Suppressor macrophage (primary cell): Measurements from ENCODE around the gene ARHGAP12.
"Not testable (repeated sequence)": the region's sequence is repeated elsewhere in the genome, so short reads cannot be mapped to it uniquely, and the experiment has no call there.

Source experiments
- DNase-seq, 4 experiments: peaks; one replicate each; pipeline ENCODE4 v3.0.0-alpha.2; 2020 to 2022

ARHGAP12 gene

GRCh38 chr10:31923389-31923788, 5.2 kb downstream of the ARHGAP12 start:
- DNase-seq = no peak

GRCh38 chr10:31921031-31921430, 7.6 kb downstream of the ARHGAP12 start:
- DNase-seq = no peak

- no peak for DNase-seq
Observed at GRCh38 chr10:31920538-31920937, 8.1 kb downstream of the ARHGAP12 start.

- DNase-seq = peak in 2 of 4 experiments; percentile 19 to 44
Observed at GRCh38 chr10:31918671-31919409, 9.8 kb downstream of the ARHGAP12 start.

DNA sequence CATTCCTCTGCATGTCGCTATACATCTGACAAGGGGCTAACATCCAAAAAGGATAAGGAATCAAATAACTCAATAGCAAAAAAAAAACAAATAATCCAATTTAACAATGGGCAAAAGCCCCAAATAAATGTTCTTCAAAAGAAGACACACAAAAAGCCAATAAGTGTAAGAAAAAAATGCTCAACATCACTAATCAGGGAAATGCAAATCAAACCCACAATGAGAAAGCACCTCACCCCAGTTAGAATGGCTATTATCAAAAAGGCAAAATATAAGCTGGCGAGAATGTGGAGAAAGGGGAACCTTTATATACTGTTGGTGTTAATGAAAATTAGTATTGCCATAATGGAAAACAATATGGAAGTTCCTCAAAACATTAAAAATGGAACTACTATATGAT, 14.3 kb downstream of the ARHGAP12 start:
- DNase-seq = peak in 2 of 4 experiments; percentile 16 to 23

DNA sequence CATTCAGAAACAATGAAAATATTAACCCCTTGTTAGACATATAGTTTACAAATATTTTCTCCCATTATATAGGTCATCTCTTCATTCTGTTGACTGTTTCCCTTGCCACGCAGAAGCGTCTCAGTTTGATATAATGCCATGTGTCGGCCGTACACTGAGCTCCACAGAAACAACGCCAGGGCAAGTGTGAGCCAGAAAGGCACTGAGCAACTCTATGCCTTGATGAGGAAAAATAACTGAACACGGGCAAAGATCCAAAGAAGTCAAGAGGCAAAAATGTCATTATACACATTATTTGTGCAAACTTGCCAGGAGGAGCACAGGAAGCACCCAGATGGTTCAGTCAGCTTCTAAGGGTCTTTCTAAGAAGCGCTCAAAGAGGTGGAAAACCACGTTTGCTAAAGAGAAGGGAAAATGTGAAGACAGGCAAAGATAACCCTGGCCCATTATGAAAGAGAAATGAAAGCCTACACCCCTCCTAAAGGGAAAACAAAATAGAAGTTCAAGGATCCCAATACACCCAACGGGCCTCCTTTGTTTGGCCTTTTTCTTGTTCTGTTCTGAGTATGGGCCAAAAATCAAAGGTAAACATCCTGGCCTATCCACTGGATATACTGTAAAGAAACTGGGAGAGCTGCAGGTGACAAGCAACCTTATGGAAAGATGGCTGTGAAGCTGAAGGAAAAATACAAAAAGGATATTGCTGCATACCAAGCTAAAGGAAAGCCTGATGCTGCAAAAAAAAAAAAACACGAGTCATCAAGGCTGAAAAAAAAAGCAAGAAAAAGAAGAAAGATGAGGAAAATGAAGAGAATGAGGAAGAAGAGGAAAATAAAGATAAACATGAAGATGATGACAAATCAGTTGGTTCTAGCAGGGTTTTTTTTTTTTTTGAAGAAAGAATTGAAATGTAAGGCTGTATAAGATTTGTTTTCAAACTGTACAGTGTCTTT, 15.5 kb downstream of the ARHGAP12 start:
- no peak for DNase-seq

DNA sequence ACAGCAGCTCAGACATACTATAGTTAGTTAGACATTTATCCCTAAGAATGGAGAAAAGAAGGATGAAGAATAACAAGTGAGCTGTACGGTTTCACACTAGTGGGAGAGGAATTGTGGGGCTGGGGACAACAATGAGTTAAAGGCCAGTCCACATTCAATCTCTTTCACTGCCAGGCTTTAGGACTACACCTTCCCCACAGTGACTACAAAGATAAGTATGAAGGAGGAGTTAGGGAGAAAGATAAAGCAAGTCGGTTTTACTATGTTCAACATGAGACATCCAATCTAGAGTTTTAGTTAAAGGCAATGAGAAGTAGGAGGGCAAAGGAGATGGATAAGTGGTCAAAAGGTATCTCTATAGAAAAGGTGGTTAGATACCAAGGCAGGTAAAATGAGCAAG, 16.3 kb downstream of the ARHGAP12 start:
- no peak for DNase-seq

- no peak for DNase-seq
Observed at GRCh38 chr10:31910016-31910415, 18.6 kb downstream of the ARHGAP12 start.

GRCh38 chr10:31908157-31908556, 20.5 kb downstream of the ARHGAP12 start:
- no peak for DNase-seq

DNA sequence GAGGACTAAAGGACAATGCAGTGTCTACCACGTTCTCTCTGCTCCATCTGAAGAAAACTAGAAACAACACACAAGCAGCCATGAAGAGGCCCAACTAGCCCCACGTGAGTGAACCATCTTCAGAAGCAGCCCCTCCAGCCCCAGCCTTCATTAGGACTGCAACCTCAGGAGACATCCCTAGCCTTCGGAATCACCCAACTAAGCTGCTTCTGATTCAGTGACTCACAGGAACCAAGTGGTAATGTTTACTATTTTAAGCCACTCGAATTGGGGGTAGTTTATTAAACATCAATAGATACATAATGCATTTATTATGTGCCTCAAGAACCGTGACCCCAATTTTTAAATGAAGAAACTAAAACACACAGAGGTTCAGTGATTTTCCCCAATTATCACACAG, 22.6 kb downstream of the ARHGAP12 start:
- no peak for DNase-seq

GRCh38 chr10:31905586-31905985, 23.0 kb downstream of the ARHGAP12 start:
- DNase-seq = no peak

DNA sequence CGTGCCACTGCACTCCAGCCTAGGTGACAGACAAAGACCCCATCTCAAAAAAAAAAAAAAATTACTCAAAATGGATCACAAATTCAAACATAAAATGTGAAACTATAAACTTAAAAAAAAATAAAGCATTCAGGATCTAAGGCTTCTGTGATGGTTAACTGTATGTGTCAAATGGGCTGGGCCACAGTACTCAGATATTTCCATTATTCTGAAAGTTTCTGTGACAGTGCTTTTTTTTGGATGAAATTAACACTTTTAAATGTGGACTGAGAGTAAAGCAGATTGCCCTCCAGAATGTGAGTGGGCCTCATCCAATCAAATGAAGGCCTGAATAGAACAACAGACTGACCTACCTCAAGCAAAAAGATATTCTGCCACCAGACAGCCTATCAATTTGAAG, 26.0 kb downstream of the ARHGAP12 start:
- DNase-seq = no peak

DNA sequence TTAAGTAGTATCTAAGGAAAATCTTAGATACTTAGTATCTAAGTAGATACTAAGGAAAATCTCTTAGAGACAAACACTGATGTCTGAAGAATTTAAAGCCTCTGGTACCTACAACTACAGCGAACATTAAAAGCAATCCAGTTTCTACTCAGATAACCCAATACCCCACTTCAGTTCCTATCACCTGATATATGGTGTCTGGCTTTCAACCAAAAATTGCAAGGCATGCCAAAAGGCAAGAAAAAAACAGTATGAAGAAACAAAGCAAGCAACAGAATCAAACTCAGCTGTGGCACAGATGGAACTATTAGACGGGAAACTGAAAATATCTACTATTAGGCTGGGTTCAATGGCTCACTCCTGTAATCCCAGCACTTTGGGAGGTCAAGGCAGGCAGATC, 31.1 kb downstream of the ARHGAP12 start:
- DNase-seq = no peak

GRCh38 chr10:31896968-31897384, 31.7 kb downstream of the ARHGAP12 start:
- DNase-seq = no peak

GRCh38 chr10:31895722-31896121, 32.9 kb downstream of the ARHGAP12 start:
- DNase-seq = not testable (repeated sequence)

DNA sequence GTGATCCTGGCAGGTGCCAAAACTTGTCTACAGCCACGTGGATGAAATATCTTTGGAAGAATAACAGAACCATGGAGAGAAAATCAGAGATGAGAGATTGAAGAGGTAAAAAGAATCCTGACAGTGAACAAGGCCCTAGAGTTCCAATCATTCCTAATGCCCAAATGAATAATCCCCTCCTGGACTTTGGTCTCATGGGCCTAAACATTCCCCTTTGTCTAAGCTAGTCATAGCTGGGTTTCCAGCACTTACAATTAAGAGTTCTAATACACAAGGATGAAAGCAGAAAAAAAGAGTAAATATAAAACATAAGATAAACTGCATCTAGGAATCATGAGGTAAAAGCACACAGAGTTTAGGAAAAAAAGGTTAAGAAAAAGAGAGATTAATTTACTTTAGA, 40.2 kb downstream of the ARHGAP12 start:
- no peak for DNase-seq

GRCh38 chr10:31887850-31888249, 40.8 kb downstream of the ARHGAP12 start:
- DNase-seq = no peak

GRCh38 chr10:31886885-31887284, 41.7 kb downstream of the ARHGAP12 start:
- DNase-seq = no peak

GRCh38 chr10:31885971-31886370, 42.7 kb downstream of the ARHGAP12 start:
- DNase-seq = no peak

GRCh38 chr10:31884386-31884785, 44.2 kb downstream of the ARHGAP12 start:
- DNase-seq = no peak

- peak in 2 of 4 experiments; percentile 40 to 46 for DNase-seq
Observed at GRCh38 chr10:31883397-31883796, 45.2 kb downstream of the ARHGAP12 start.

DNA sequence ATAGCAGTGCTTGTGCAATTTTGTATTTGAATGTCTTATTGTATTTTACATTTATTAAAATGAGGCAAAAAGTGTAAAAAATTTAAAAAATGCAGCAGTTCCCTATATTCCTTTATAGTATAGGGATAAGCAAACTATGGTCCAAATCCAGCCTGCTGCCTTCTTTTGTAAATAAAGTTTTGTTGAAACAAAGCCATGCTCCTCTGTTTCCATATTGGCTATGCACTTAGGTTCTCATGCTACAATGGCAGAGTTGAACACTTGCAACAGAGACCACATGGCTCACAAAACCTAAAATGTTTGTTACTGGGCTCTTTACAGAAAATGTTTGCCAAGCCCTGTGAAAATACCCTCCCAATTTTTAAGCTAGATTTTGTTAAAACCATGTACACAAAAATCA, 50.1 kb downstream of the ARHGAP12 start:
- DNase-seq = no peak

GRCh38 chr10:31876652-31877352, 51.8 kb downstream of the ARHGAP12 start:
- peak; percentile 26 to 63 (median 36) for DNase-seq
